Mucosa of descending colon (tissue), 3 donors: ENCODE data around the gene FCHSD2. TPM values are rescaled to one million over a fixed set of nuclear protein-coding genes. Genes with fewer than 3 reads are reported as not detected.

Source experiments
- ATAC-seq: fragments of 200-7000 bp; cut with Tn5 transposase; one replicate; pipeline ENCODE4 v1.9.1; 2020; ENCODE audit warnings: mild to moderate bottlenecking, moderate library complexity
- DNase-seq, 3 donors: peaks; one replicate each; pipeline ENCODE4 v3.0.0-alpha.2; 2020
- H3K36me3 ChIP-seq: fragments of 200-600 bp; one replicate; pipeline ENCODE4 v1.8.0; 2021; ENCODE audit warnings: low read depth, mild to moderate bottlenecking
- H3K4me1 ChIP-seq: fragments of 200-600 bp; one replicate; pipeline ENCODE4 v1.8.0; 2021; ENCODE audit warnings: low read depth, mild to moderate bottlenecking
- H3K4me3 ChIP-seq: fragments of 200-600 bp; one replicate; pipeline ENCODE4 v1.8.0; 2021; ENCODE audit warnings: mild to moderate bottlenecking
- H3K9me3 ChIP-seq: fragments of 200-600 bp; one replicate; pipeline ENCODE4 v1.8.0; 2021; ENCODE audit warnings: mild to moderate bottlenecking
- intact Hi-C, 2 donors: fragments of 100-400 bp; cut with DNase I in 1 of 2; cut with micrococcal nuclease in 1 of 2; formaldehyde crosslinking; loops; one replicate each; pipeline versions ENCODE4 v1.11.0 to v1.11.1; 2022; cut with DNase I, micrococcal nuclease
- total RNA-seq, 3 donors: library from RNA; stranded (reverse); fragmentation: NEBNext Ultra II Directional in 2 of 3; extraction: Animal tissue kit (Norgen Biotek cat#: 25700) in 2 of 3; gene quantifications; one replicate each; pipeline versions ENCODE4 v1.2.1 to v1.2.4, GENCODE V29; 2021 to 2023
- TF ChIP-seq, protein P1 (sequence below): fragments of 200-600 bp; IDR thresholded peaks from one replicate; pipeline ENCODE4 v1.8.0; 2022; ENCODE audit warnings: antibody characterized with exemption, mild to moderate bottlenecking
- donor health status: DM: no; HTN: no; CAD: no; lungs with moderate emphysema.
- donor health status: DM: no; HTN: no; CAD: no.
- donor health status: DM: no; HTN: yes; CAD: no.

The FCHSD2 gene
- total RNA-seq, 3 donors from 2014 or later: 15.7 to 41.6 (median 21.6) TPM

DNA sequence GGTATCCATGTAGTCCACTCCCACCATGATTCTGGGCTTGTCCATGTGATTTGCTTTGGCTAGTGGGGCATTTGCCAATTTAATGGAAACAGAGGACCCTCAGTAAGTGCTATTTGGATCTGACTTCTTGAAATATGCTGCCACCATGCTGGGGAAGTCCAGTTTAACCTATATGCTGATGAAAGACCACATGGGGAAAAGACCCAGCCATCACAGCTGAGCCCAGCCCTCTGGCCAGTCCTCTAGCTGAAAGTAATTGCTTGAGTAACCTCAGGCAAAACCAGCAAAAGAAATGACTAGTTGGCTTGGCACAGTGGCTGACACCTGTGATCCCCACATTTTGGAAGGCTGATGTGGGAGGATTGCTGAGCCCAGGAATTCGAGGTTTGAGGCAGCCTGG, 266.4 kb downstream of the FCHSD2 start:
- no peak for ATAC-seq
- no peaks in the 10 kb centered on the region for H3K36me3 ChIP-seq
- DNase-seq: no peak

DNA sequence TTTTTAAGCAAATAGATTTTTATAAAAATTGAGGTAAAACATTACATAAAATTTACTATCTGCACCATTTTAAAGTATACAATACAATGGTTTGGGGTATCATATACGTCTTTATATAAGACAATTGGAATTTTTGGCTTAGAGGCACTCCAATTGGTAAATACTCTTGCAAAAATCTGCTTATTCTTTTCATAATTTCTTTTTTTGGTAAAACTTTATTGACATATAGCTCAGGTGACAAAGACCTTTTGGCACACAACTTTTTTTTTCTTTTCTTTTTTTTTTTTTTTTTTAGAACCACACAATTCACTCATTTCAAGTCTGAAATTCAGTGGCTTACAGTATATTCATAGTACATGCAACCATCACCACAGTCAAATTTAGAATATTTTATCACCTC, 270.1 kb downstream of the FCHSD2 start:
- DNase-seq (no peak), ATAC-seq (no peak)
- intact Hi-C loops: no loop called here
- TF ChIP-seq, protein P1, sequence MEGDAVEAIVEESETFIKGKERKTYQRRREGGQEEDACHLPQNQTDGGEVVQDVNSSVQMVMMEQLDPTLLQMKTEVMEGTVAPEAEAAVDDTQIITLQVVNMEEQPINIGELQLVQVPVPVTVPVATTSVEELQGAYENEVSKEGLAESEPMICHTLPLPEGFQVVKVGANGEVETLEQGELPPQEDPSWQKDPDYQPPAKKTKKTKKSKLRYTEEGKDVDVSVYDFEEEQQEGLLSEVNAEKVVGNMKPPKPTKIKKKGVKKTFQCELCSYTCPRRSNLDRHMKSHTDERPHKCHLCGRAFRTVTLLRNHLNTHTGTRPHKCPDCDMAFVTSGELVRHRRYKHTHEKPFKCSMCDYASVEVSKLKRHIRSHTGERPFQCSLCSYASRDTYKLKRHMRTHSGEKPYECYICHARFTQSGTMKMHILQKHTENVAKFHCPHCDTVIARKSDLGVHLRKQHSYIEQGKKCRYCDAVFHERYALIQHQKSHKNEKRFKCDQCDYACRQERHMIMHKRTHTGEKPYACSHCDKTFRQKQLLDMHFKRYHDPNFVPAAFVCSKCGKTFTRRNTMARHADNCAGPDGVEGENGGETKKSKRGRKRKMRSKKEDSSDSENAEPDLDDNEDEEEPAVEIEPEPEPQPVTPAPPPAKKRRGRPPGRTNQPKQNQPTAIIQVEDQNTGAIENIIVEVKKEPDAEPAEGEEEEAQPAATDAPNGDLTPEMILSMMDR: no peak
- Histone ChIP-seq H3K36me3 (no peaks in the 10 kb centered on the region), H3K9me3 (no peaks in the 10 kb centered on the region), H3K4me3 (no peak overlapping the region), H3K4me1 (no peaks in the 10 kb centered on the region)

More for the DNA sequence above, 266.4 kb downstream of the FCHSD2 start:
- Histone ChIP-seq H3K9me3 (no peaks in the 10 kb centered on the region), H3K4me1 (no peaks in the 10 kb centered on the region), H3K4me3 (no peak overlapping the region)
- TF ChIP-seq, protein P1: no peak
- intact Hi-C loops: no loop called here

DNA sequence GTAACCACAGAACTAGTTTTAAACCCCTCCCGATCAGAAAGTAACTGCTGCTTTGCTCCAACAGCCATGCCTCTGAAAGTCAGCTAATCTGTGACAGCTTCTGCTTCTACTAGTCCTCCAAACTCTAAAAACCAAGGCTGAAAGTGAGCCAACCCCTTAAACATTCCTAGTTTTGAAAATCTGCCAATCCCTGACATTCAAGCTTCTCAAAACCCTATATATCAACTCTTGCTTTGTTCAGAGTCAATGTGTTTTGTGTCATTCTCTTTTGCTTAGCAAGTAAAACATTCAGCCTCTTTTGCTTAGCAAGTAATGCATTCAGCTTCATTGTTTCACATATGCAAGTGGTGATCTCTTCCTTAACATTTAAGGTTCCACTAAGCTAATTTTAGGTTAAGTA, 271.0 kb downstream of the FCHSD2 start:
- Histone ChIP-seq H3K36me3 (no peaks in the 10 kb centered on the region), H3K9me3 (no peaks in the 10 kb centered on the region), H3K4me1 (no peaks in the 10 kb centered on the region), H3K4me3 (no peak overlapping the region)
- intact Hi-C loops: no loop called here
- TF ChIP-seq, protein P1: no peak
- ATAC-seq (no peak), DNase-seq (no peak)

DNA sequence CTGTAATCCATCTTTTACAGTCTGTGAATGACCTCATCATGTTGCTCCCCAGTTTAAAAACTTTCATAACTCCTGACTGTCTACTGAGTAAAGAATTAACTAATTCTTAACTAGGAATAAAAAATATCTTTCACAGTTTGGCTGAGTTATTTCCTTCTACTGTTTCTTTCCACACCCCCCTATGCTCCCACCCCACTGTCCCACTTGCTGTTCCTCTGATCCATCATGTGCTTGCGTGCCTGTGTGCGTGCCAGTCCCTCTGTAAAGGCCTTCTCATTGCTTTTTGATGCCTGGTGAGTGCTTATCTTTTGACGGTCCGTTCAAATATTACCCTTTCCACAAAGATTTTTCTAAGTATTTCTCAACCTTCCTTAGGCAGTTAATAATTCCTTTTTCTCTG, 272.3 kb downstream of the FCHSD2 start:
- Histone ChIP-seq H3K9me3 (no peaks in the 10 kb centered on the region), H3K4me1 (no peaks in the 10 kb centered on the region), H3K36me3 (no peaks in the 10 kb centered on the region), H3K4me3 (no peak overlapping the region)
- intact Hi-C loops: no loop called here
- ATAC-seq (no peak), DNase-seq (no peak)
- TF ChIP-seq, protein P1: no peak

DNA sequence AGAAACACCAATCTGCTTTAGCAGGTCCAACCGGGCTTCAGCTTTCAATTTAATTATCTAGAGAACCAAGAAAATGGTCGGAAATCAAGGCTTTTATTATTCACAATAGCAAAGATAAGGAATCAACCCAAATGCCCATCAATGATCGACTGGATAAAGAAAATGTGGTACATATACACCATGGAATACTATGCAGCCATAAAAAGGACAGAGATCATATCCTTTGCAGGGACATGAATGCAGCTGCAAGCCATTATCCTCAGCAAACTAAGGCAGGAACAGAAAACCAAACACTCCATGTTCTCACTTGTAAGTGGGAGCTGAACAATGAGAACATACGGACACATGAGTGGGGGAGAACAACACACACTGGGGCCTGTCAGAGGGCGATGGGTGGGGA, 274.1 kb downstream of the FCHSD2 start:
- TF ChIP-seq, protein P1: no peak
- no peak for ATAC-seq
- DNase-seq: no peak
- Histone ChIP-seq H3K4me3 (no peak overlapping the region), H3K9me3 (no peaks in the 10 kb centered on the region), H3K4me1 (no peaks in the 10 kb centered on the region), H3K36me3 (no peaks in the 10 kb centered on the region)
- intact Hi-C loops: no loop called here
